GM18519 (cell line): ENCODE results near the gene PPP2R2C.

Experiments
- ATAC-seq: cut with Tn5 transposase; IDR thresholded peaks from one replicate; pipeline ENCODE4 v1.9.1; 2021; ENCODE audit warnings: mild to moderate bottlenecking, moderate library complexity; ENCODE audit not compliant: unreplicated experiment, low FRiP score

Gene PPP2R2C

DNA sequence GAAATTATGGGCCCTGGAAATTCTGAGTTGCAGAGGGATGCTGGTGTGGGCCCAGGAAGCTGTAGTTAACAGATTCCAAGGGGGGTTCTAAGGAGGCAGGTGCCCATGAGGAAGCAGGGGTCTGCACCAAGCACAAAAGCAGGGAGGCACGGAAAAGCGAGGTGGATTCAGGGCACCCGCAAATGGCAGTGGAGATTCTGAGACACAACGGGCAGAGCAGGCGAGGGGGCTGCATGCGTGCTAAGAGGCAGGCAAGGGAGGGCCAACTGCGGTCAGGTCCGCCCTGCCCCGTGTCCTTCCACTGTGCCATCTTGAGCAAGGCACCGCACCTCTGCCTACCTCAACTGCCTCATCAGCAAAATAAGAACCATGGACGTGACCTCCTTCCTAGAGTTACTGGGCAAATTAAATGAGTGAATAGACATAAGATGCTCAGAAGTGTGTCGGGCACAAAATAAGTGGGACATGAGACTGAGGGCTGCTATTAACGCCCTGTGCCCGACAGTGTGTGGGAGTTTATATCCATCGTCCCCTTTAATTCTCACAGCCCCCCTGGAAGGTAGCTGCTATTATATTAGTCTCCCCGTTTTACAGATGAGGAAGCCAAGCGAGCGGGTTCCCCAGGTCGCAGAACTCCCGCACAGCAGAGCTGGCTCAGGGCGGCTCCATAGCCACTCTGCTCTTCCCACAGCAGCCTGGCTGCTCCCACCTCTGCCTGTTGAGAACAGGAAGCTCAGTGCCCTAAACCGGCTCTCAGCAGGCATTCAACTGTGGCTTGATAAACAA lies 67.6 kb downstream of the PPP2R2C start:
- ATAC-seq = no peak

DNA sequence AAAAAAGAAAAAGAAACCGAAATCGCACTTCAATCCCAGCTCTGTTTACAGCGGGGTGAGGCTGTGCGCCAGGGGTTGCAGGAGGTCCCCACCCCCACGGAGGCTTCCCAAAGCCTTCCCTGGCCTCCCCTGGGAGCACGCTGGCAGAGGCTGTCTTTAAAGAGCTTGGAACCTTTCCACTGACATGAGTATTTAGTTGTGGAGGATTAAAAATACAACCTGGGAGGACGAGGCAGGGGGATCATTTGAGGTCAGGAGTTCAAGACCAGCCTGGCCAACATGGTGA lies 69.1 kb downstream of the PPP2R2C start:
- ATAC-seq = no peak

DNA sequence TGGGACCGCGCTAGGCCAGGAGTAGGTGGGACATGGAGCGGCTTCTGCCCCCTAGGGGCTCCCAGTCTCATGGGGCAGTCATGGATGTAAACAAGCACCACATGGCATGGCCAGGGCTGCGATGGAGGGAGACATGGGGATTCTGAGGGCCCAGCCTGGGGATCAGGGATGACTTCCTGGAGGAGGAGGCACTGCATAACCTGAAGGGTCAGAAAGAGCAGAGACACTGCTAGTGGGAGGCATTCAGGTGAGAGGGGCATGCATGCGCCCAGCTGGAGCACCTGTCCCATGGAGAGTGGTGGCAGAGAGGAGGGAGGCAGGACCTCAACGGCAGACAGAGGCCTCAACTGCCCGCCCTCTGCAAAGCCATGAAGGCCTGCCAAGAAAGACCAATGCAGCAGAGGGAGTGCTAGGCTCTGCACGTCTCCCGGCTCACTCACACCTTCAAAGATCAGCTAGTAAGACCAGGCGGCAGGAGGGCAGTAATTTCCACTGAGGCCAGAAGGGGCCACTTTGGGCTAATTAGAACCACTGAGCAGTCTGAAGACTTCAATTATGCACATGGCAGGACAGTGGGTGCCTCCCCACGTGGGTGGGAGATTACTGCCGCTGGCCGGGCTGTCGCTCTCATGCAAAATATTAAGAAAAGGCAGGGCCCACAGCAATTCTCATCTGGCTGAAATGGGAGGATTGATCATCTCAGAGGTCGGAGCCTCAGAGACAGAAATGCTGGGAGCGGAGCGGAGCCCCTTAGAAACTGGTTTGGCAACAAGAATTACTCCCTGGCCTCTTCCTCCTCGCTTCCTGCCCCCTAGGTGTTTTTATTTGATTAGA lies 69.6 kb downstream of the PPP2R2C start:
- no peak for ATAC-seq

DNA sequence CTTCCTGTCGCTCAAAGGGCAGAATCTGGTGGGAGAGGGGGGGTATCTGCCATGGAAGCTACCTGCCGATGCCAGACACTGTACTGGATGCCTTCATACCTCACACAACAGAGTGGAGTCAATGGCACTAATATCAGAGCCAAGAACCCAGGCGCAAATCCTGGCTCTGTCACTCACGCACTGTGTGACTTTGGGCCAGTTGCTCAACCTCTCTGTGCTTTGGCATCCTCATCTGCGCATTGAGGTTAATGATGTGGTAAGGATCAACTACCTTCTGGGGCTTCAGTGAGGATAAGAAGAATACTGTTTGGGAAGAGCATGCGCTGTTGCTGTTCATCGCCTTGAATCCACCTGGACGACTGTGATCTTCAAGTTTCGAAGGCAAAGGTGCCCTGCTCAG lies 70.6 kb downstream of the PPP2R2C start:
- no peak for ATAC-seq

DNA sequence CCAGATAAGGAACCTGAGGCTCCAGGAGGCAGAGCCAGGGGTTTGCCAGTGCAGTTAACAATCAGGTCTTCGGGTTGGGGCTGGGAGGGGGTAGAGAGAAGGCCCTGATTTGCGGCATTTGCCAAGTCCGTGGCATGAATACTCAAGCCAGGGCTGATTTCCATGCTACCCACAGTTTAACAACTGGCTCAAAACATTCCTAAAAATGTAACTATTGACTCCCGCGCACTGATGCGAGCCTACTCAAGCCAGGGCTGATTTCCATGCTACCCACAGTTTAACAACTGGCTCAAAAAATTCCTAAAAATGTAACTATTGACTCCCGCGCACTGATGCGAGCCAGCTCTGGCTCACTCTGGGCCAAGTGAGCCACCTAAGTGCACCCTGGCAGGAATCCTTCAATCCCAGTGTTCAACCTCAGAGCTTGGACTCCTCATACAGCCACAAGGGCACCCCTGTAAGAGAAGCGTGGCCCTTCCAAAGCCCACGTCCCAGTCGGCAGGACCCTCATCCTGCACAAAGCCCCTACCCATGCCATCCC lies 75.6 kb downstream of the PPP2R2C start:
- no peak for ATAC-seq

DNA sequence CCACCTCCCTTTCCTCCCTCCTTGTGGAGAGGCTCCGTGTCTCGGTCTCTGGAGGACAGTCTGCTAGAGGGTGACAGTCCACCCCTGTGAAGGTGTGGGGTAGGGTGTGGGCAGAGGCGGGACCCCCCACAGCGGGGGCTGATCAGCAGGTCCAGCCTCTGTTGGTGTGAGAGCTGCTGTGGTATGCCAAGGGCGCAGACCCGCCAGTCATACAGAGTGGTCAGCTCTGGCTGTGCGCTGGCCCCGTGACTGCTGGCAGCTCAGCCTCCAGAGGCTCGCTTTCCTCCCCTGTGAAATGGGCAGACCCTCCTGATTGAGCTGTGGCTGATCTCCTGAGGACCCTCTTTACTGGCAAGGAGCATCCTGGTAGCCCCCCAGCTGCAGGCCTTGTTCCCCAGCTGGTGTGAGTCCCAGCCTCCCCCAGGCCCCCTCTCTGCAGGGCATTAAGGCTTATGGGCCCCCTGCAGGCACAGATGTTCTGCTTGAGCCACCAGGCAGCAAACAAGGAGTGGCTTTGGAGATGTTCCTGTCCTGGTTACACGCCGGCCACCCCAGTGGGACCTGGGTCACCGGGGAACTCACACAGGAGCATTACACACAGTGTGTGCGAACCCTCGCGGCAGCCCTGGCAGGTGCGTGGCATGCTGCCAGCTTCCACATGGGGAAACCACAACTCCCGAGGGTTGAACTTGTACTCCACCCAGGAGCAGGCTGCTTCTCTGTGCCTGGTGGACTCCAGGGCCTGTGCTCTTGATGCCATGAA lies 76.8 kb downstream of the PPP2R2C start:
- ATAC-seq = no peak

DNA sequence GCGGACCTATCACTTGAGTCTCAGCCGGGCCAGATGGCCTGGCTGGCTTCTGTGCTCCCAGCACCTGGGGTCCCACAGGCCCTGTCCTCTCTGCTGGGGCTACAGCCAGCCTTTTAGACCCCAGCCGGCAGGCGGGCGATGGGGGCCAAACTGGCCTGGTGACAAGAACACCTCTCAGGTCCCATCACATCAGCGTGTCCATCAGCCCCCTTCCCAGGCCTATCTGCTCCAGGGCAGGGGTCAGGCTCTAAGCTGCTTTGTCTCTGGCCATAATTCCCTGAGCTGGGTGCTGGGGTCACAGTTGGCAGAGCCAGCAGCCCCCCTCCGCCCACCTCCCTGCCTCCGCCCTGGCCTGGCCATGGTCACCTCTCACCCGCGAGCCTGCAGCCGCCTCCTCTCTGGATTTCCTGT lies 77.7 kb downstream of the PPP2R2C start:
- ATAC-seq = no peak

DNA sequence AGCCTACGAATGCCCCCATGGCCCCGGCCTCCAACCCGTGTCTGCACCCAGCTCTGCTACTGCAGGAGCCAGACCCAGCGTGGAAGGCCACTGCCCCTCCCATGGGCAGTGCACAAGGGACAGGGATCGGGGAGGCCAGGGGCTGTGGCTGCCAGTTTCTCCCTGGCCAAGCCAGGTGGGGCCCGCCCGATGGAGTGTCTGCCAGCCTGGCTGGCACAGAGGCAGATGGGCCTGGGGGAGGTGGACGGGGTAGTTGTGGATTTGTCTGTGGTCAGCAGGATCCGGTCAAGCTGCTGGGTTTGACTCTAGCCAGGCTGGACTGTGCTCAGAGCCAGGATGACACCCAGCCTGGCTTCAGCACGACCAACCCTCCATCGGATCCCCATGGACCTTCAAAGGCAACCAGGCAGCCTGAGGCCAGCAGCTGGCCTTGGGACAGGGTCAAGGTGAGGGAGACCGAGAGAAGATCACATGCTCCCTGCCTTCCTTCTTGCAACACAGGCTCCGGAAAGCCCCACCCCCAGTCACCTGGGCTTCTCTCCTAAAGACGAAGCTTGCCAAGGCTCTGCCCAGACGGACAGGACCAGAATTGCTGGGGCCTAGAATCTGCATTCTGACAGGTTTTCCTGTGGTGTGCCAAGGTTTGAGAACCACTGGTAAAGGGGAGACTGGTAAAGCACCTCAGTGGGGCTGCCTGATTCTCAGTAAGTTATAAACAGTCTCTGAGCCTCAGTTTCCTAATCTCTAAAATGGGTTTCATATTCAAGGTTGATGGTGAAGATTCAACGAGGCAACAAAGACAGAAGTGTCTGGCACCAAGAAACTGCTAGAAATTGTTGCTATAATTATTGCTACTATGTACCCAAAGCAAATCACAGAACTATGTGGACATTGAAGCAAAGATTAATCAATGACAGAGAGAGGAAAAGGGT lies 78.6 kb downstream of the PPP2R2C start:
- no peak for ATAC-seq

DNA sequence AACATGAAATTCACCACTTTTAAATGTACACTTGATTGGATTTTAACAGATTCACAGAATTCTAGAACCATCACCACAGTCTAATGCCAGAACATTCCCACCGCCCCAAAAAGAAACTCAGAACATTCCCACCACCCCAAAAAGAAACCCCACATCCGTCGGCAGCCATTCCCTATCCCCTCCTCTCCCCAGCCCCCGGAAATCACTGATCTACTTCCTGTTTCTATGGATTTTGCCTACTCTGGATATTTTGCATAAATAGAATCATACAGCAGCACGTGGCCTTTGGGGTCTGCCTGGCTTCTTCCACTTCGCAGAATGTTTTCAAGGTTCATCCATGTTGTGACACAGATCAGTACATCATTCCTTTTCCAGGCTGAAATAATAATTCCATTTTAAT lies 79.3 kb downstream of the PPP2R2C start:
- ATAC-seq = no peak

DNA sequence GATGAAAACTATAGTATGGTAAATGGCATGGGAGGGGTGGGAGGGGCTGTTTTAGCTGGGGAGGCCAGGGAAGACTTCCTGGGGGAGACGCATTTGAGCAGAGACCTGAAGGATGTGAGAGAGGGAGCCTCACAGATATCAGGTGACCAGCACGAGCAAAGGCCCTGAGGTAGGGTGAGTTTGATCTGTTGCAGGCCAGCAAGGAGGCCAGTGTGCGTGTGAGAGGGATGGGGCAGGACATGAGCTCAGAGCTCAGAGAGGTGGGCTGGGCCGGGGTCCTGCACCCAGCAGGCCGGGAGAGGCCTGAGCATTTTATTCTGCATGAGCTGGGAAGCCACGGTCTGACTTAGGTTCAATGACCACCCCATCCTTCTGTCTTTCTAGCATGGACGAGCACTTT lies 80.0 kb downstream of the PPP2R2C start:
- ATAC-seq = no peak

DNA sequence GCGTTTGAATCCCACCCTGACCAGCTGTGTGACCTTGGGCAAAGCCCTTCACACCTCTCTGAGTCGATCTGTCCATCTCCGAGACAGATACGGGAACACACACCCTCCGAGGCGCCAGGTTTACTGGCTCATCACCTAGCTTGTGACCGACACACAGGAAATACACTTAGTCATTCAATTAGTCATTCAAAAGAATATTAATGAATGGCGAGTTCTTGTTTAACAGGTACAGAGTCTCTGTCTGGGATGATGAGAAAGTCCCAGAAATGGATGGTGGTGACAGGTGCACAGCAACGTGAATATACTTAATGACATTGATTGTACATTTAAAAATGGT lies 80.6 kb downstream of the PPP2R2C start:
- no peak for ATAC-seq

DNA sequence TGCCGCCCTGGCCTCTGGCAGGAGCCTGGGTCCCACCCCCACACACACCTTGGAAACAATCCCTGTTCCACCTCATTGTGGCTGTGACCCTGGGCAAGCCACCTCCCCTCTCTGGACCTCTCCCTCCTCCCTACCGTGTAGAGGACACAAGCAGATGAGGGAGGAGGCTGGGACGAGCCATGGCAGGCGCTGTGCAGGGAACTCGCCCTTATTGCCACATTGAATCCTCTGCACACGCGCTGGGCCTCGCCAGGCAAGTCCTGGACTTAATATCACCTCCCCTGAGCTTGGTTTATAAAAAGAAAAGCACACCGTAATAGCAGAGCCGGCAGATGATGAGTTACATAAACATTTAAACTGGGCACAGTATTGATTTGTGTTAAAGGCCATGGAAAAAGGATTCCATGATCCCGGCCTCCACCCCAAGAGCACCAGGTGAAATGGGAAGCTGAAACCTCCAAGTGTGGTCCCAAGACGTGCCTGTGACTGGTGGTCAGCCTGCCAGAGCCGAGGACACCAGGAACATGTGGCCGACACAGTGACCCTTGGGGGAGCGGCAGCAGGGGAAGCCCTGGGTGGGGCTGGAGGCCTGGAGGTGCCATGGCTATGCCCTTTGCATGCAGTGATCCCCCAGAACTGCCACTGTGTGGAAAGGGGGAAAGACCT lies 81.1 kb downstream of the PPP2R2C start:
- ATAC-seq = no peak

DNA sequence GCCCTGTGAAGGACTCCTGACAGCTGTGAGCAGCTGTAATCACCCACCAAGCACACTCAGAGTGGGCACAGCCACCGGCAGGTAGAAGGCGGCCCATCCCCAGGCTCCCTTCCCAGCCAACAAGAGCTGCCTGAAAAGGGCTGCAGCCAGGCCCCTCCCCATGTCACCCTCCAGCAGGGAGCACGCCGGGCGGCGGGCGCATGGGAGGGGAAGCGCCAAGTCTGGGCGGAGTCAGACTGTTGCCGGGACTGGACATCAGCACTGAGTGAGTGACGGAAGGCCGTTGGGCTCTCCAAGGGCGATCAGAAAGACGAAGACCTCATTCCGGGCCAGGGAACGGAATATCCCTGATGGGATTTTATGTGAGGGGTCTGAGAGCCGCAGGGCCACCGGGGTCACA lies 82.1 kb downstream of the PPP2R2C start:
- no peak for ATAC-seq

DNA sequence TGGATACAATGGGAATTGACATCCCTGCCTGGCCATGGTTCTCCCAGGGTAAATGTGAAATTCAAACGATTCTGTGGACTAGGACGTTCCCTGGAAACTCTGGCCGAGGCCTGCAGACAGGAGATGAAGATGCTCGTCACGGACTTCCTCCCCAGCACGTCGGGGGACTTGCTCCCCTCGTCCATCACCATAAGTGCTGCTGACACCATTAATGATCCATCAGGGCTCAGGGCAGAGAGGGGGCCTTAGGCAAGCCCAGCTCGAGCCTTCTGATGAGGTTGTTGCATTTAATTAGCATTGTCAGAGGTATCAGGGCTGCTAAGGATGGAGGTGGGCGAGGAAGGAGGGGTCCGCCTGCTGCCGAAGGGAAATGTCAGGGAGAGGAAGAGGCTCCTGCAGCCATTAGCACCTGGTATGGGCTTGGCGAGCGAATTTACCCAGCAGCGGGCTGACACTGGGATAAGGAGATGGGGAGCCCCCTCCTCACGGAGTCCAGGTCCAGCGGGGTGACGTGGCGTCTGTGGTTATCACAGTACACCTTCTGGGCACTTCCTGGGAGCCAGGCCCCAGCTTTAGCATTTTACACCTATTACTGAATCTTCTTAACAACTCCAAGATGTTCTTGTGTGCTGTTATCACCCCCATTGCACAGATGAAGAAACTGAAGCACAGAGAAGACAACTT lies 83.1 kb downstream of the PPP2R2C start:
- no peak for ATAC-seq

DNA sequence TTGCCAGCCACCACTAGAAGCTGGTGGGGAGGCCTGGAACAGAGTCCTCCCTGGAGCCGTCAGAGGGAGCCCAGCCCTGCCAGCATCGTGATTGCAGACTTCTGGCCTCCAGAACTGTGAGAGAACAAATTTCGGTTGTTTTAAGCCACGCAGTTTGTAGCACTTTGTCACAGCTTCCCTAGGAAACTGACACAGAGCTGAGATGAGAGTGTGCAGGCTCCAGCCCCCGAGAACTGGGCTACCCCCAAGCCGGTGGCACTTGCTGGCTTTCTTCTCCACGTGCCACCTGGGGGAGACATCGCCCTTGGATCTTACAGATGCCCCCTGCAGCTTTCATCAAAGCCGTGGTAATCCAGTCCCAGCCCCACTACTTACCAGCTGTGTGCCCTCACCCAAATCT lies 83.7 kb downstream of the PPP2R2C start:
- ATAC-seq = no peak

DNA sequence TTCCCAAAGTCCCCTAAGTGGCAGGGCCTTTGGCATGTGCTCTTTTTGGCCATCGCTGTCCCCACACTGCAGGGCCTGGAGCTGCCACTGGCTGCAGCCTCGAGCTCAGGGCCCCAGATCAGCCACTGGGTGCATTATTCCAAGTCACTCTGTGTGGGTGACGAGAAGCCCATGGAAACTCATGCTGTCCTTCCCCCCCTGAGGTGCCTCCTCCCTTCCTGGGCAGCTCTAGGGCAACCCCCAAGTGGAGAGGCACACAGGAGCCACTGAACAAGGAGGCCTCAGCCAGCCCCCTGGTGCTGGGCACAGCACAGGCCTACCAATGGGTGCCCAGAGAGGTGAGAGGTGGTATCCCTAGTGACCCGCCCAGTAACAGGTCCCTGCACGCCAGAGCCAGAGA lies 84.5 kb downstream of the PPP2R2C start:
- no peak for ATAC-seq

DNA sequence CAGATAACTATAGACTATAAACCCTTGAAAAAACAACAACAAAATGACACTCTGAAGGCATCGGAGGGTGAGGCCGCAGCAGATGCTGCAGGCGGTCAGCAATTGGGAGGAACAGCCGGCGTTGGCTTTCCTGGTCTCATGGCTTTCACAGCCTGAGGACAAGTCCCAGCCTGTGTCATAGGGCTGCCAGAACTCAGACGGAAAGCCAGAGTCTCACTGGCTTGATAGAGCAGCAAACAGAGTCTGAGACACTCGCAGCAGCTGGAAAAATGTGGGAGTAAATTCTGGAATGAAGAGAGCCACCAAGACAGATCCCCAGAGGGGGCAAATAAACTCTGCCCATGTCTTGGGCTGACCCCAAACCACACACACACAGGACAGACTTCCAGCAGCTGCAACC lies 86.3 kb downstream of the PPP2R2C start:
- ATAC-seq = no peak

DNA sequence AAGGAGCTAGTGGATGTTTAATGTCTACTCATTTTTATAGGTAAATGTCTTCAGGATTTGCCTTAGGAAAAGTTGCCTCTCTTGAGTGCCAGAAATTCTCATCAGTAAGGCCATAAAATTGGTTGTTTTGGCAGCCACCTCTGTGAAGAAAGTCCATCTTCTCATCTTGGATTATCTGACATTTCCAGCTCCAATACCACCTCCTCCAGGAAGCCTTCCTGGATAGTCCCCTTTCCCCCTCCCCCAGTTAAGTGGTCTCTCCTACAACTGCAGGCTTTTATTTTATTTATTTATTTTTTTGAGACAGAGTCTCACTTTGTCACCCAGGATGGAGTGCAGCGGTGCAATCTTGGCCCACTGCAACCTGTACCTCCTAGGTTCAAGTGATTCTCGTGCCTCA lies 87.1 kb downstream of the PPP2R2C start:
- ATAC-seq = no peak

DNA sequence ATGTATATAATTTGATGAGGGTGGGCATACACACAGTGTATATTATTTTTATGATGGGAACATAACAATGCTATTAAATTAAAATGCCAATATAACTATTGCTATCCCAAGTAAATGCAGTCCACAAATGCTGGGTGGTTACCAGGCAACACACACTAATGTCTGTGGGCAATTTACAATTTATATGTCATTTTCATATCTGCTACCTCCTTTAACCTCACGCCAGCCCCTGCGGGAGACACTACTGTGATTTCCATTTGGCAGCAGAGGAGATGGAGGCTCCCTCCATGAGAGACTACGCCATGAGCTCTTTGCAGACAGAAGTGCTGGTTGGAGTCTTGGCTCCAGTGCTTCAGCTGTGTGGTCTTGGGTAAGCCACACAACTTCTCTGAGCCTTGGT lies 87.9 kb downstream of the PPP2R2C start:
- ATAC-seq = no peak
